Activated CD4-positive, CD25-positive, alpha-beta regulatory T cell (primary cell): ENCODE measurements around the gene JAK1.
"Not testable (repeated sequence)": the region's sequence is repeated elsewhere in the genome, so short reads cannot be mapped to it uniquely, and the experiment has no call there.

ENCODE experiments used
- DNase-seq, 4 experiments: peaks; one replicate each; lab custom pipeline; 2025; lab: John Stamatoyannopoulos, UW

JAK1 gene

DNA sequence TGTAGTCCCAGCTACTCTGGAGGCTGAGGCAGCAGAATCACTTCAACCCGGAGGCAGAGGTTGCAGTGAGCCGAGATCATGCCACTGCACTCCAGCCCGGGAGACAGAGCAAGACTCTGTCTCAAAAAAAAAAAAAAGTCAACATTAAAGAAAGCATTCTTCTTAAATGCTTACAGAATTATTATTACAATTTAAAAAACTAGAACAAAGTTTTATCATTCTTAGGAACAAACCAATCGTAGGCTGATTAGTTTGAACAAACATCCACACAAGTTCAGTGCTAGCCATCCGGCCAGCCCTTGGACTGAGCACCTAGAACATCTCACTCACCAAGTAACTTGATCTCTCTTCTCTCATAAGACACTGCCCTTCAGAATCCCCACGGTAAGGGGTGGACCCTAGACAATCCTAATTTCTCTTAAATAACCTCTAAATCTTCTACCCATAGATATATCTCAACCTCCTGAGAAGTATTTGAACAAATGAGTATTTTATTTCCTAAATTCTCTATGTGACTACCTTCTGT is 16.0 kb downstream of the JAK1 start:
- no peak for DNase-seq

DNA sequence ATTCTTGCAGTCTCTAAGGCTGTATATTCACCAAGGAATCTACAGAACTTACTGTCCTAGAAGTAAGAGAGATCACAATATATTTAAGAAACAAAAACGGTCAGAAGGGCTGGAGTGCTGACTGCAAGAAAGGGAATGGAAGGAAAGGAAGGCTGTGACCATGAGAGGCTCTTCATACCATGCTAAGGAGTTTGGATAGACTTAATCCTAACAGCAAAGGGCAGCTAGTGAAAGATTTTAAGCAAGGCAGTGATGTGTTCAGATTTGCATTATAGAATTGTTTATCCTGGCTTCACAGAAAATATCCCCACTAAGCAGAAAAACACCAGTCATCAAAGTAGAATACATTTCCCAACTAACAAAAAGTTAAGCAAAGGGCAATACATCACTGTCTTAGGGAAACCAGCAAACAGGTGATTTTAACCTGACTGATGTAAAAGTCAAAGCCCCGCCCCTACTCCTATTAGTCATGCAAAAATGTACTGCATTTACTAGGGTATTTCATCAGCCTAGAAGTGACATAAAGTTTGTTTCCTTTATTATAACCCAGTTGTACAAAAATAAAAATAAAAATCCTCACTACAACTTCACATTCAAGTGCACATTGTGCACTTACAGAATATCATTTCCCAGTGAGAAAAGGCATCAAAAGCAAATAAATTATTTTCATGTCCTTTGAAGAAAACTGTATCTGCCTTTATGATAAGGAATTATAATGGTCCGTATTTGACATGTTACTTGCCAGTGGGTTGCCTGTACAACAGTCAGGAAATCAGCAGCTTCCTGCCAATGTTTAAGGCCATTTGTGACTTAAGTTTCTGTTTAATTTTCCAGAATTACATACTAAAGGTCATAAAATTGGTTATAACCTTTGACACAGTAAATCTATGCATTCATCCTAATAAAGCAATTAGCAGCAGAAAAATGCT is 17.2 kb downstream of the JAK1 start:
- DNase-seq = no peak

DNA sequence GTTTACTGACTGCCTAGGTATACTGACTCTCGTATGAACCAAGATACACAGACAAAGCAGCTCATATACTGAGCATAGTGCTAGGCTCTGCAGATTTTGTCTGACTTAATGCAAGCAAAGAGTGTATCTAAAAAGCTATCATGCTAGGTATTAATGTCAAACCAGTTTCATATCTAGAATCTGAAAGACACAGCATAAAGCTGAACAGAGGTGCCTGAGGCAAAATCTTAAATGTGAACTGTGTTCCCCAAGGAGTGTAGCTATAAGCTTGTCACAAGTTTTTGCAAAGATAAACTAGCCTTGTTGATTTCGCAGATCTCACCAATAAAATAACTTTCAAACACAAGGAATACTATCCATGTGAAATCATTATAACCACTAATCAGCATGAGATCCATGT is 18.1 kb downstream of the JAK1 start:
- no peak for DNase-seq

DNA sequence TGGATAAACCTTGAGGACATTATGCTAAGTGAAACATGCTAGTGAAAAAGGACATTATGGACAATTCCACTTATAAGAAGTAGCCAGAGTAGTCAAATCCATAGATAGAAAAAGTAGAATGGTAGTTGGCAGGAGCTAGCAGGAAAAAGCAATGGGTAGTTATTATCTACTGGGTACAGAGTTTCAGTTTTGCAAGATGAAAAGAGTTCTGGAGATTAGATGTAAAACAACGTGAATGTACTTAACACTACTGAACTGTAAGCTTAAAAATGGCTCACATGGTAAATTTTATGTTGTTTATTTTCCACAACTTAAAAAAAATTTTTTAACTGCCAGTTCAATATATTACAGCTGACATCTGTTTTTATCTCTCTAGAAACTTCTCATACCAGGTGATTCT is 19.4 kb downstream of the JAK1 start:
- no peak for DNase-seq

DNA sequence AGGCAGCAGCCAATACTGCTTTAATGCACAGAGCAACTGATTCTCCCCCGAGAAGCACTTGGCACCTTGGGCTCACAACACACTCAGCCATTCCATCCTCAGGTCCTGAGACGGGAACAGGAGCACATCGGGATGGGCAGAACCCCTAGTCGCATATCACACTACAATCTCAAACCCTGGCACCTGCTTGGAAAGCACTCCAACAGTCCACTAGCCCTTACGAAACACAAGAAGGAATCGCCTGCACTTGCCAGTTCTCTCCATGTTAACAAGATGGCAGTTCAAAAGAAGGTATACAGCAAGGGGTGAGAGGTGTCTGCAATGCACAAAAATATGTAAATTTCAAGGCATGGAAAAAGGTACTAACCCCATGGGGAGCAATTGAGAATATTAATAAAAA is 21.4 kb downstream of the JAK1 start:
- DNase-seq = no peak

DNA sequence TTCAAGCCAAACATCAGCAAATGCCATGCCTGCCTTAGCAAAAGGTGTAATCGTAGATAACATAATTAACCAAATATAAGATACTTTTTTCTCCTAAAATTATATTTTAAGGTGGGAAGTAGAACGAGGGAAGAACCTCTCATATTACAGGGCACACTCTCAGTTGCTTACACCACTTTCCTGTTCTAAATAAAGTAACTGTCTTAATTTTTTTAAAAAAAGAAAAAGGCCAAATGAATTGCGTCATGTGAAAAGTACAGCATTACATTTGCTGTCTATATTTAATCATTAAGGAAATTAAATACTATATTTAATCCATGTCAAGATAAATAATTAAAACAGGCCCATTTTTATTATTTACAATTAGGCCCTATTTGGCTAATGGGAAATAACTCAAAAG is 23.7 kb downstream of the JAK1 start:
- DNase-seq = no peak

DNA sequence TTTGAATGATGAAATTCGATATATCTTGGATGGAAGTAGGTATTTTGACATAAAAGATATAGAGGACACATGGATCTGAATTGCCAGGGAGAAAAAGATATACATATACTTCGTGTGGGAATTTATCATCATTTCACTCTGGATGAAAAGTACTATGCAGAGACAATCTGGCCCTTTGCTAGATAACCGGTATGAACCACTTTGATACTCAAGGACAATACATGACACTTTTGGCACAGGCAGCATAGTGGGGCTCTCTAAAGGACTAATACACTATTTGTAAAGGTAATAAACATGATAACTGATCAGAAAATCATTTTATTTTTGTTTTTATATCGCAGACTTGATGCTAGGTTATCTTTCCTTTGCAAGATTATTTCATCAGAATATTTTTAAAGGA is 24.2 kb downstream of the JAK1 start:
- DNase-seq = no peak

- no peak for DNase-seq
Observed at GRCh38 chr1:64941461-64942117, 24.8 kb downstream of the JAK1 start.

DNA sequence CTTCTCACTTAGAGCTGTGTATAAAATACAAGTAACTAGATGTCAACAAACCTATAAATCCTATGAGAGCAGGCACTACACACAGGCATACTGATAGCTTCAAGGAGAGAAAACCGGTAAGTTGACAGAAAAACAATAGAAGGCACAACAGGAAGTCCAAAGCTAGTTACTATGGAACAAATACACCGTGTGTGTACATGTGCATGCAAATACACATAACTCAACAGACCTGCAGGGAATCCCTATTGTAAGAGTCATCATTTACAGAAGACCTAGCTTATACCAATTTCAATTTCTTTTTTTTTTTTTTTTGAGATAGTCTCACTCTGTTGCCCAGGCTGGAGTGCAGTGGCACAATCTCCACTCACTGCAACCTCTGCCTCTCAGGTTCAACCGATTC is 26.3 kb downstream of the JAK1 start:
- DNase-seq = no peak

DNA sequence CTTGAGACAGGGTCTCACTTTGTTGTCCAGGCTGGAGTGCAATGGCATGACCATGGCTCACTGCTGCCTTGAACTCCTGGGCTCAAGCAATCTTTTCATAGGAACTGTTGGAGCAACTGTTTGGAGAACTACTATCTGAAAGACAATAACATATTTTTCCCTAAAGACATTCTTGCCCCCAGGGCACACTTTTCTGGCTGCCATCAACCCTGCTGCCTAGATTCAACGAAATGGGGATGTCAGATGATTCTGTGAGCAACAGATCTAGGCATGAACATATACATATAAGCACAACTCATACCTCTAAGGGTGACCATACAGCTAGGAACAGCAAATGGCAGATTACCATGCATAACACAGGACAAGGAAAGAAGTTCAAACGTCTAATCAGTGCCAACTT is 27.4 kb downstream of the JAK1 start:
- no peak for DNase-seq

- no peak for DNase-seq
Observed at GRCh38 chr1:64936956-64937355, 29.4 kb downstream of the JAK1 start.

DNA sequence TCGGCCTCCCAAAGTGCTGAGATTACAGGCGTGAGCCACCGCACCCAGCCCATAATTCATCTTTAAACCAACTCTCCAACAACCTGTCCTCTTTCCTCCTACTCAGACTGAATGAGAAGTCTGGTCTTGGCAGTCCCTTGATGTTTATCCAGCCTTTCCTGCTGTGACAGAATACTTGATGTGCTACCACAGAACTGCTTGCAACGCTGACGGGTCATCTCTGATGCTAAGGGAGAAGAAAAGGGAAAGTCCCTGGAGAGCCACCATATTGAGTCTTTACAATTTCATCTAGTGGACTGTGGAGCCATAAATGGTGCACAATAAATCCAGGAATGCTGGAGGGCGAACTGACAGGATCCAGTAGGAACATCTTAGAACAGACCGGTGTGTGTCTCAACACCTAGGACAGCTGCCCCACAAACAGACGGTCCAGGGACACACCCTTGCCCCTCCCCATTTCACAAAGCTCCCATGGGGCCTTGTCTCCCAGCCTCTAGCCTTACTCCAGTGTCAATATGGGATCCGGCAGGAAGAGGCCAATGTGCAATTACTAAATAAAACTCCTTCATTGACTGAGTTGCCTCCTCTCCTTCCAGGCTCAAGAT is 30.7 kb downstream of the JAK1 start:
- no peak for DNase-seq

- DNase-seq = no peak
Observed at GRCh38 chr1:64934878-64935275, 31.5 kb downstream of the JAK1 start.

DNA sequence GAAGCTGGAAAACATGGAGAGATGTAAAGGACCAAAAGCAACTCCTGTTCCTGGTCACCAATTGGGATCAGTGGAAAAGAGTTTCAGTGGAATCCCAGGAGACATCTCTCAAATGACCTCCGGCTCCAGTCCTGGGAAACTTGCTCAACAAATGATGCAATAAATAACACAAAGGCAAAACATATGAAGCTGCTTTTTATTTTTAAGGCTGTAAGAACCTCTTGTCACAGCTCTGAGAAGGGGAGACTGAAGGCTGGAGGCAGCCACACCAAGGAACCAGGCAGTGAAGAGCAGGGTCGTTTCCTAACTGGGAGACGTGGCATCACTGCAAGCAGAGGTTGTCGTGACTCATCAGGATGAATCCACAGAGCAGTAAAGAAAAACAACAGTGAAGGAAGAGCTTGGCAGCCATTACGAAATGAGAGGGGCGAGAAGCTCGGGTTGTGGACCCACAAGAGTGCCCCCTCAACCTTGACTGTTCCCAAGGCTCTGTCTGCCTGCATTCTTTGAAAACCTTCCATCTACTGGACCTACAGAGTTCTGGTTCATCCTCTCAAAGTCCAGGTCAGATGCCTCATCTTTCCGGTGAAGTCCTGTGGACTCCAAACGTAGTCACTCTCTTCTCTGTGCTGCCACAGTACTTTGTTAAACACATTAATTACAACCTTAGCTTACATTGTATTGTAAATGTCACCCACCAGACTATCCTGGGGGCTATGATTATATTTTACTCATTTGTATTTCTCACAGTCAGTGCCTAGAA is 32.1 kb downstream of the JAK1 start:
- no peak for DNase-seq

- DNase-seq = no peak
Observed at GRCh38 chr1:64933296-64934070, 32.9 kb downstream of the JAK1 start.

DNA sequence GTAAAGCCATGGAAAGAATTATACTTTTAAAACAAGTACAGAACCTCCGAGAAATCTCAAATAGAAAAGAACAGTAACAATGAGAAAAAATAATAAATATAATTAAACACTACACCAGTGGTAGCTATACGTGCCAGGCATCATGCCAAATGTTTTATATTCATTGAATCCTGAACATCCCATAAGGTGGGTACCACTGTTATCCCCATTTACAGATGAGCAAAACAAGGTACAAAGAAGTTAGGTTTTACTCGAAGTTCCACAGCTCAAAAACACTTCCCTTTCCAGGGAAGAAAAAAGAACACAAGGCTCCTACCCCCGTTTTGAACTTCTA is 33.4 kb downstream of the JAK1 start:
- DNase-seq = no peak

- not testable (repeated sequence) for DNase-seq
Observed at GRCh38 chr1:64930640-64931039, 35.7 kb downstream of the JAK1 start.

DNA sequence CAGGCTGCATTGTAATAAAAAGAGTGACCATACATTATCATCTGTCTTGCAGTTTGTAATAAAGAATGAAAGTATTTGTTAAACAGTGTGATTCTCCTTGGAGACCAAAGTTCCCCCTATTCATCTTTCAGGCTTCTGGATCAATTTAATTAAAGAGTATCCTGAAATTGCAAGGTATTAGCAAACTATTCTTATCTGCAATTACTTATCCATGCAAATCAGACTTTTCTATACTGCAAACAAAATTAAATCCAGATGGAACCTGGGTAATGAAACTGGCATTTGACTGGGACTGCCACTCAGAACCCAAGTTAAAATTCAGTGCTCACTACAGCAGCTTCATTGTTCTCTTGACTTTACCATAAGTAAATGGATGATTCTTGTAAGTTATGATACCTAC is 37.1 kb downstream of the JAK1 start:
- no peak for DNase-seq

- DNase-seq = no peak
Observed at GRCh38 chr1:64928325-64928724, 38.0 kb downstream of the JAK1 start.

DNA sequence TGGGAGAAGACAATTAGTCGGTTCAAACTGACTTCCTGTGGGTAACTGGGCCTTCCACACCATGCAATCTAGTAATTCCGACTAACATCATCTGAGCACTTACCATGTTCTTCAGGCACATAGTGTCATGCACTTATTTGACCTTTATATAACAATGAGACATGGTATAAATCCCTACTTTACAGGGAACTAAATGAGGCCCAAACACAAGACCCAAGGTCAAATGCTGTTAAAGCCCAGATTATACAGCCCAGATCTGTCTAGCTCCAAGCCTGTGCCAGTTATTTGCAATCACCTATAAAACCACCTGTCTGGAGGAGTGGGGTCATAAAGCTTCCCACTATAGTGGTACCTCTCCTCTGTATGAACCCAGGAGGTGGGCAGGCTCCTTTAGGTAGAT is 40.8 kb downstream of the JAK1 start:
- no peak for DNase-seq

DNA sequence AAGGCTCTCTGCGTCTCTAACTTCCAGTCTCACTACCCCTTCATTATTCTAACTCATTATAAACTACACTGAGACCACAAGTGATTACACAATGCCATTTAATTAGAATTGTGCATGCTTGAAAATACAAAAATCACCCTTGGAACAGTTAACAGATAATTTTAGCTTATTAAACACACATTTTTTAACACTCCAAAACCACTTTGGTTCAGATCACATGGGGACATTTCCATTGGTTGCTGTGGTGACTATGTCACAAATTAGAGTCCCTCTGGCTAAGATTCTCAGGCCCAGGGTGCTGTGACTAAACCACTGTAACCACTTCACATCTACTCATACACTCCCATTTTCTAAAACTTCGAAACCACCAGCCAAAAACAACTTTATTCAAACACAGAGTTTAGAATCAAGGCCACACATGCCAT is 43.0 kb downstream of the JAK1 start:
- no peak for DNase-seq
